Fibroblast of lung (primary cell): ENCODE data around the gene SCAMP3.
"Not testable (repeated sequence)": the region's sequence is repeated elsewhere in the genome, so short reads cannot be mapped to it uniquely, and the experiment has no call there.

ENCODE experiments used
- CTCF ChIP-seq, 2 donors: IDR thresholded peaks in 1 of 2; conservative IDR thresholded peaks in 1 of 2; 1 replicate in 1 of 2; 2 replicates in 1 of 2; pipeline ENCODE4 v1.5.1; 2011 to 2012; ENCODE audit warnings: low read length in 2 of 2, control low read depth in 1 of 2, inconsistent platforms in 1 of 2, low read depth in 1 of 2, mild to moderate bottlenecking in 1 of 2
- EZH2 ChIP-seq: IDR thresholded peaks from 2 replicates; pipeline ENCODE4 v1.5.1; 2012; ENCODE audit warnings: low read length, control low read depth, mild to moderate bottlenecking; ENCODE audit errors: missing control alignments

- not testable (repeated sequence) for TF ChIP-seq CTCF (conservative IDR thresholded peaks at IDR 0.05 in 1 of 2, IDR thresholded peaks at IDR 0.05 in 1 of 2; ENCODE audit: low read depth in 1 of 2, low read length in 2 of 2); EZH2
Observed at GRCh38 chr1:155212051-155212440, 50.1 kb downstream of the SCAMP3 start.
